GM12891 (cell line): ENCODE measurements around the gene MICAL3.

Source experiments
- POLR2A ChIP-seq: IDR thresholded peaks from 2 replicates; pipeline ENCODE4 v1.6.1; 2011; ENCODE audit warnings: low read depth, low read length, control low read depth
- POLR2AphosphoS5 ChIP-seq: IDR thresholded peaks from 2 replicates; pipeline ENCODE4 v1.6.1; 2011; ENCODE audit warnings: low read depth, low read length, control low read depth
- TAF1 ChIP-seq: IDR thresholded peaks from 2 replicates; pipeline ENCODE4 v1.6.1; 2011; ENCODE audit warnings: low read depth, low read length, control low read depth

- no peak for TF ChIP-seq POLR2AphosphoS5
- TF ChIP-seq POLR2A: no peak
- TF ChIP-seq TAF1: no peak
Measured at GRCh38 chr22:17820879-17821439, 203.4 kb downstream of the MICAL3 start.
